HEK293 (cell line): ENCODE data around the gene AGFG1.

Source experiments
- AEBP2 ChIP-seq: fragments of 450-650 bp; formaldehyde crosslinking; IDR thresholded peaks from 2 replicates; pipeline ENCODE4 v1.5.1; 2016; ENCODE audit warnings: missing biosample characterization, missing genetic modification characterization, borderline replicate concordance
- BCL6B ChIP-seq: fragments of 450-650 bp; formaldehyde crosslinking; IDR thresholded peaks from 2 replicates; pipeline ENCODE4 v1.5.1; 2017; ENCODE audit warnings: missing biosample characterization, missing genetic modification characterization
- GLI4 ChIP-seq: fragments of 450-650 bp; formaldehyde crosslinking; IDR thresholded peaks from 2 replicates; pipeline ENCODE4 v1.5.1; 2016; ENCODE audit warnings: missing biosample characterization, missing genetic modification characterization
- GLIS1 ChIP-seq: fragments of 450-650 bp; formaldehyde crosslinking; IDR thresholded peaks from 2 replicates; pipeline ENCODE4 v1.5.1; 2016; ENCODE audit warnings: missing biosample characterization, missing genetic modification characterization
- INSM2 ChIP-seq: fragments of 450-650 bp; formaldehyde crosslinking; IDR thresholded peaks from 2 replicates; pipeline ENCODE4 v1.5.1; 2016; ENCODE audit warnings: missing biosample characterization, missing genetic modification characterization
- KLF1 ChIP-seq: fragments of 450-650 bp; formaldehyde crosslinking; IDR thresholded peaks from 2 replicates; pipeline ENCODE4 v1.5.1; 2016; ENCODE audit warnings: missing biosample characterization, missing genetic modification characterization
- KLF16 ChIP-seq: fragments of 450-650 bp; formaldehyde crosslinking; IDR thresholded peaks from 2 replicates; pipeline ENCODE4 v1.5.1; 2017; ENCODE audit warnings: missing biosample characterization, missing genetic modification characterization
- KLF8 ChIP-seq: fragments of 450-650 bp; formaldehyde crosslinking; IDR thresholded peaks from 2 replicates; pipeline ENCODE4 v1.5.1; 2016; ENCODE audit warnings: missing biosample characterization, missing genetic modification characterization
- KLF9 ChIP-seq: fragments of 450-650 bp; formaldehyde crosslinking; IDR thresholded peaks from 2 replicates; pipeline ENCODE4 v1.5.1; 2016; ENCODE audit warnings: missing biosample characterization, missing genetic modification characterization, low read depth
- RBAK ChIP-seq: fragments of 450-650 bp; formaldehyde crosslinking; IDR thresholded peaks from 2 replicates; pipeline ENCODE4 v1.5.1; 2016; ENCODE audit warnings: missing biosample characterization, missing genetic modification characterization
- SETDB1 ChIP-seq: IDR thresholded peaks from one replicate; pipeline ENCODE4 v1.6.1; 2017; ENCODE audit warnings: mild to moderate bottlenecking, low read length, moderate library complexity, mixed read lengths; ENCODE audit not compliant: insufficient read length
- SP2 ChIP-seq: fragments of 450-650 bp; formaldehyde crosslinking; IDR thresholded peaks from 2 replicates; pipeline ENCODE4 v1.5.1; 2016; ENCODE audit warnings: missing biosample characterization, missing genetic modification characterization
- SP3 ChIP-seq: fragments of 450-650 bp; formaldehyde crosslinking; IDR thresholded peaks from 2 replicates; pipeline ENCODE4 v1.5.1; 2016; ENCODE audit warnings: missing biosample characterization, missing genetic modification characterization
- SP7 ChIP-seq: fragments of 450-650 bp; formaldehyde crosslinking; IDR thresholded peaks from 2 replicates; pipeline ENCODE4 v1.5.1; 2016; ENCODE audit warnings: missing biosample characterization, missing genetic modification characterization
- YY1 ChIP-seq: fragments of 450-650 bp; formaldehyde crosslinking; IDR thresholded peaks from 2 replicates; pipeline ENCODE4 v1.5.1; 2018; ENCODE audit warnings: missing biosample characterization, missing genetic modification characterization
- YY2 ChIP-seq: fragments of 450-650 bp; formaldehyde crosslinking; IDR thresholded peaks from 2 replicates; pipeline ENCODE4 v1.5.1; 2016; ENCODE audit warnings: missing biosample characterization, missing genetic modification characterization
- ZFHX2 ChIP-seq: fragments of 450-650 bp; formaldehyde crosslinking; conservative IDR thresholded peaks from 2 replicates; pipeline ENCODE4 v1.5.1; 2016; ENCODE audit warnings: missing biosample characterization, missing genetic modification characterization
- ZNF146 ChIP-seq: fragments of 450-650 bp; formaldehyde crosslinking; IDR thresholded peaks from 2 replicates; pipeline ENCODE4 v1.5.1; 2016; ENCODE audit warnings: missing biosample characterization, missing genetic modification characterization
- ZNF155 ChIP-seq: fragments of 450-650 bp; formaldehyde crosslinking; IDR thresholded peaks from 2 replicates; pipeline ENCODE4 v1.5.1; 2016; ENCODE audit warnings: missing biosample characterization, missing genetic modification characterization
- ZNF19 ChIP-seq: fragments of 450-650 bp; formaldehyde crosslinking; IDR thresholded peaks from 2 replicates; pipeline ENCODE4; 2016; ENCODE audit warnings: missing biosample characterization, missing genetic modification characterization, low read depth
- ZNF202 ChIP-seq: fragments of 450-650 bp; formaldehyde crosslinking; IDR thresholded peaks from 2 replicates; pipeline ENCODE4 v1.5.1; 2016; ENCODE audit warnings: missing biosample characterization, missing genetic modification characterization, borderline replicate concordance
- ZNF221 ChIP-seq: fragments of 450-650 bp; formaldehyde crosslinking; IDR thresholded peaks from 2 replicates; pipeline ENCODE4 v1.5.1; 2017; ENCODE audit warnings: missing biosample characterization, missing genetic modification characterization, borderline replicate concordance
- ZNF366 ChIP-seq: fragments of 450-650 bp; formaldehyde crosslinking; conservative IDR thresholded peaks from 2 replicates; pipeline ENCODE4 v1.5.1; 2016; ENCODE audit warnings: missing biosample characterization, missing genetic modification characterization
- ZNF600 ChIP-seq: fragments of 450-650 bp; formaldehyde crosslinking; IDR thresholded peaks from 2 replicates; pipeline ENCODE4 v1.5.1; 2016; ENCODE audit warnings: missing biosample characterization, missing genetic modification characterization
- ZNF629 ChIP-seq: fragments of 450-650 bp; formaldehyde crosslinking; IDR thresholded peaks from 2 replicates; pipeline ENCODE4 v1.5.1; 2017; ENCODE audit warnings: missing biosample characterization, missing genetic modification characterization
- ZNF639 ChIP-seq: fragments of 450-650 bp; formaldehyde crosslinking; IDR thresholded peaks from 2 replicates; pipeline ENCODE4 v1.5.1; 2016; ENCODE audit warnings: missing biosample characterization, missing genetic modification characterization
- ZNF76 ChIP-seq: fragments of 450-650 bp; formaldehyde crosslinking; IDR thresholded peaks from 2 replicates; pipeline ENCODE4; 2016; ENCODE audit warnings: low read depth, missing biosample characterization, missing genetic modification characterization, borderline replicate concordance
- ZNF785 ChIP-seq: fragments of 450-650 bp; formaldehyde crosslinking; IDR thresholded peaks from 2 replicates; pipeline ENCODE4 v1.5.1; 2016; ENCODE audit warnings: missing biosample characterization, missing genetic modification characterization
- ZNF791 ChIP-seq: fragments of 450-650 bp; formaldehyde crosslinking; IDR thresholded peaks from 2 replicates; pipeline ENCODE4 v1.5.1; 2016; ENCODE audit warnings: missing biosample characterization, missing genetic modification characterization
- ZNF792 ChIP-seq: fragments of 450-650 bp; formaldehyde crosslinking; IDR thresholded peaks from 2 replicates; pipeline ENCODE4 v1.5.1; 2016; ENCODE audit warnings: missing biosample characterization, missing genetic modification characterization
- ZNF830 ChIP-seq: fragments of 450-650 bp; IDR thresholded peaks from 2 replicates; pipeline ENCODE4 v1.5.0; 2018; ENCODE audit warnings: missing biosample characterization, missing genetic modification characterization, low read depth, mild to moderate bottlenecking, moderate library complexity
- ZSCAN18 ChIP-seq: fragments of 450-650 bp; formaldehyde crosslinking; IDR thresholded peaks from 2 replicates; pipeline ENCODE4 v1.5.1; 2016; ENCODE audit warnings: missing biosample characterization, missing genetic modification characterization
- ZSCAN23 ChIP-seq: fragments of 450-650 bp; formaldehyde crosslinking; IDR thresholded peaks from 2 replicates; pipeline ENCODE4 v1.5.1; 2016; ENCODE audit warnings: missing biosample characterization, missing genetic modification characterization
- ZSCAN30 ChIP-seq: fragments of 450-650 bp; IDR thresholded peaks from 2 replicates; pipeline ENCODE4 v1.5.1; 2018; ENCODE audit warnings: missing biosample characterization, mild to moderate bottlenecking, missing genetic modification characterization, moderate library complexity

The AGFG1 gene

GRCh38 chr2:227472265-227473121 lies 537 bp downstream of the AGFG1 start (continued):
- TF ChIP-seq GLI4 (tag by site-specific recombination): no peak
- no peak for TF ChIP-seq SP7 (tag by site-specific recombination)
- no peak for TF ChIP-seq SETDB1
- TF ChIP-seq ZNF785 (tag by site-specific recombination): no peak
- TF ChIP-seq KLF8 (tag by site-specific recombination): no peak
- TF ChIP-seq ZSCAN23: no peak
- TF ChIP-seq ZNF76 (tag by site-specific recombination): no peak
- no peak for TF ChIP-seq INSM2
- TF ChIP-seq ZNF830 (tag by site-specific recombination): no peak
- no peak for TF ChIP-seq ZNF366 (tag by site-specific recombination)
- no peak for TF ChIP-seq ZNF791 (tag by site-specific recombination)
- no peak for TF ChIP-seq AEBP2 (tag by site-specific recombination)
- no peak for TF ChIP-seq ZNF155
- 0 out of 2 replicates have a peak, but pooled peaks have one; percentile 35 for TF ChIP-seq SP3 (tag by site-specific recombination)
- TF ChIP-seq KLF9 (tag by site-specific recombination): peak; percentile 35; the same call in 1 of the 2 replicates
- TF ChIP-seq ZNF202 (tag by site-specific recombination): no peak
- no peak for TF ChIP-seq ZSCAN18 (tag by site-specific recombination)
- TF ChIP-seq BCL6B (tag by site-specific recombination): no peak
- TF ChIP-seq KLF1 (tag by site-specific recombination): 0 out of 2 replicates have a peak, but pooled peaks have one; percentile 34
- TF ChIP-seq ZNF146 (tag by site-specific recombination): no peak
- no peak for TF ChIP-seq ZNF639
- TF ChIP-seq ZNF19 (tag by site-specific recombination): no peak
- TF ChIP-seq ZSCAN30 (tag by site-specific recombination): no peak
- no peak for TF ChIP-seq ZNF221 (tag by site-specific recombination)
- TF ChIP-seq SP2 (tag by site-specific recombination): peak; percentile 41
- peak; percentile 81 for TF ChIP-seq ZFHX2 (tag by site-specific recombination)
- no peak for TF ChIP-seq ZNF629 (tag by site-specific recombination)
- TF ChIP-seq ZNF792: no peak
- no peak for TF ChIP-seq ZNF600 (tag by site-specific recombination)
- peak; percentile 62 for TF ChIP-seq GLIS1 (tag by site-specific recombination)
- TF ChIP-seq YY1 (tag by site-specific recombination): no peak
- TF ChIP-seq RBAK (tag by site-specific recombination): no peak
- TF ChIP-seq YY2 (tag by site-specific recombination): no peak
- no peak for TF ChIP-seq KLF16 (tag by site-specific recombination)
